HG03460 (cell line): ENCODE measurements around the gene SIRPG.
"Not testable (repeated sequence)": the region's sequence is repeated elsewhere in the genome, so short reads cannot be mapped to it uniquely, and the experiment has no call there.

Experiments used
- ATAC-seq: cut with Tn5 transposase; IDR thresholded peaks from one replicate; pipeline ENCODE4 v1.9.1; 2021; ENCODE audit not compliant: unreplicated experiment

The SIRPG gene

GRCh38 chr20:1636621-1637020, 21.0 kb downstream of the SIRPG start:
- ATAC-seq, result no peak

- ATAC-seq, result no peak
Measured at GRCh38 chr20:1635291-1635979, 22.1 kb downstream of the SIRPG start.

GRCh38 chr20:1633535-1633934, 24.0 kb downstream of the SIRPG start:
- no peak for ATAC-seq

- ATAC-seq, result no peak
Measured at GRCh38 chr20:1632178-1632577, 25.4 kb downstream of the SIRPG start.

GRCh38 chr20:1631309-1632151, 26.0 kb downstream of the SIRPG start:
- ATAC-seq, result no peak

GRCh38 chr20:1630186-1630585, 27.4 kb downstream of the SIRPG start:
- no peak for ATAC-seq

DNA sequence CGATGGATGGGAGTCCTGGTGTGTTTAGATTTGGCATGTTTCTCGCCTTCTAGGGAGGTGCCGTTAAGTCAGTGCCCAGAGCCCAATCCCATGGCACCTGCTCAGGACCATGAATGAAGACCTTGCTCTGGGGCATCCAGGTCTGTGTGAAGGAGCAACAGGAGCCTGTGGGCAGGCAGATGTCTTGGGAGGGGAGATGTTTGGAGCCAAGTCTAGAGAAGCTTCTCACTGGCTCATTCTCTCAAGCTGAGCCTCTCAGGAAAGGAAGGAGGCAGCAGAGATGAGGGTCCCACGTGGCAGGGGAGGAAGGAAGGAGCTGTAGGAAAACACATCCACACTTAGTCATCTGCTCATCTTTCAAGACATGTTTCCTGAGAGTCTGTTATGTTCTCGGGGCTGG, 28.3 kb downstream of the SIRPG start:
- ATAC-seq, result no peak

DNA sequence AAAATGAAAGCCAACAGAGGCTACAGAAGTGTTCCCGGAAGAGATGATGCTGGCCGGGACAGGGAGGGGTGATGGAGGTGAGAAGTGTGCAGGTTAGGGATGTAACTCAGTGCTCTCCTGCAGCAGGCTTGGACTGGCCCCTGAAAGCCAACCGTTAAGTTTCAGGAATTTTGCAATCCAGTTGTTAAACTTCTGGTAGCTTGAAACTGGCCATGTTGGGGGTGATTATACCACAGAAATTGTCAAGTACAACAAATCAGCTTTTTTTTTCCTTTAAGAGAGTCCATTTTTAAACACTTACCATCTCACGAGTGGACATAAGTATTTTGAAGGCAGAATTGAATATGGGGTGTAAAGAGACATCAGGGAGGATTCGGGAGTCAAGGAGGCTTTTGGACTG, 29.0 kb downstream of the SIRPG start:
- no peak for ATAC-seq

DNA sequence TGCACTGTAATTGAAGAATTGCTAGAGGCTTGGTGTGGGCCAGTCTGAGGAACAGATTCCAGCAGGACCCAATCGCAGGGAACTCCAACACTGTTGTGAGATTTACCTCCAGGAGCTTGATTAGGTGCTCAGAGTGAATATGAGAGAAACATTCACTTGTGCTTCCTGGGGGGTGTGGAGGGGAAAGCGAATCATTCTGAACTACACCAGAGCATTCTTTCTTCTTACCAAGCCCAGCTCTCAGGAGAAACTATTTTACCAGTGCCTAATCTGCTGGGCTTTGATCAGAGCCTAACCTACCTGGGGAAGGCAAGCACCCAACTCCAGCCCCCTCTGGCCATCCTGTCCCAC, 30.4 kb downstream of the SIRPG start:
- no peak for ATAC-seq

GRCh38 chr20:1626528-1627199, 30.9 kb downstream of the SIRPG start:
- no peak for ATAC-seq

DNA sequence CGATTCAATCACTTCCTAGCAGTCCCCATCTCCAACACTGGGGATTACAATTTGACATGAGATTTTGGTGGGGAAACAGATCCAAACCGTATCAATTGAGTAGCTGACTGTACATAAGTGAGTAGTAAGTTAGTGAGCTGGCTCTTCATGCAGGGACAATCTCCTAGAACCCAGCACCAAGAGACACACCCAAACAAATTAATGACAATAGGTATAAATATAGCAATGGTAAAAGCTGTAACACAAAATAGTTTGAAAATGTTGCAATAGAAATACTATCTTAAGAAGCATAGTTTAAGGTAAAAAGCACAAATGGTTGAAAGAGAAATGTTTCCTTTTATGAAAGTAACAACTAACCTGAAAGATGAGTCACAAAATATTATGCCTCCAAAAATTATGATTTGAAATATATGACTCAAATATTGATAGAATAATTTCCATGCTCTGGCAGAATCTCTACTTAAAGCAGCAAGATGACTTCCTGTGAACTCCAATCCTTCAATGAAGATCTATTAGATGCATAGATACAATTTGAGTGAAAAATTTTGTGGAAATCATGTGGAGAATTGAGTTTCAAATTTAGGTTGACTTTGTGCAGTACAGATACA, 32.4 kb downstream of the SIRPG start:
- ATAC-seq, result no peak

GRCh38 chr20:1623501-1624205, 33.9 kb downstream of the SIRPG start:
- ATAC-seq, result no peak

GRCh38 chr20:1622450-1622849, 35.1 kb downstream of the SIRPG start:
- ATAC-seq, result no peak

- no peak for ATAC-seq
Measured at GRCh38 chr20:1621316-1621715, 36.3 kb downstream of the SIRPG start.

GRCh38 chr20:1619861-1620444, 37.6 kb downstream of the SIRPG start, which contains the start of gene SIRPB1:
SIRPB1 (minus strand) TSS chr20:1620009; CDS start chr20:1619944, 65 bp downstream.
- ATAC-seq, result no peak

DNA sequence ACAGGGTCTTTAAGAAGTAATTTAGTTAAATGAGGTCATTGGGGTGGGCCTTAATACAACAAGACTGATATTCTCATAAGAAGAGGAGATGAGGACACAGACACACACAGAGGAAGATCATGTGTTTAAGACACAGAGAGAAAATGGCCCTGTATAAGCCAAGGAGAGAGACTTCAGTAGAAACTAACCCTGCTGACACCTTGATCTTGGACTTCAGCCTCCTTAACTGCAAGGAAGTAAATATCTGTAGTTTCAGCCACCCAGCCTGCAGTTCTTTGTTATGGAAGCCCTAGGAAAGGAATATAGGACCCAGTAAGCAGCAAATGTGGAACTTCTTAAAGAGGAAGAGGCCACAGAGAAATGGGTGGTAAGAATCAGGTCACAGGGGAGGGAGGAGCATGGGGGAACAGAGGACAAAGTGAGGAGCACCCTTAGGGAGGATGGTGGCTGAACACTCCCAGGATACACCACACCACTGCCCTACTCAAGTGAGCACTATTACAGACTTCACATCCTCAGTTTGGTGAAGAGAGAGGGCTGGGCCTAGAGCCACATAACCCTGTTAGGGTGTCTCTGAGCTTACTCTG, 38.5 kb downstream of the SIRPG start:
- ATAC-seq, result no peak

GRCh38 chr20:1618479-1618878, 39.1 kb downstream of the SIRPG start:
- no peak for ATAC-seq

GRCh38 chr20:1616858-1617434, 40.6 kb downstream of the SIRPG start:
- ATAC-seq, result no peak

DNA sequence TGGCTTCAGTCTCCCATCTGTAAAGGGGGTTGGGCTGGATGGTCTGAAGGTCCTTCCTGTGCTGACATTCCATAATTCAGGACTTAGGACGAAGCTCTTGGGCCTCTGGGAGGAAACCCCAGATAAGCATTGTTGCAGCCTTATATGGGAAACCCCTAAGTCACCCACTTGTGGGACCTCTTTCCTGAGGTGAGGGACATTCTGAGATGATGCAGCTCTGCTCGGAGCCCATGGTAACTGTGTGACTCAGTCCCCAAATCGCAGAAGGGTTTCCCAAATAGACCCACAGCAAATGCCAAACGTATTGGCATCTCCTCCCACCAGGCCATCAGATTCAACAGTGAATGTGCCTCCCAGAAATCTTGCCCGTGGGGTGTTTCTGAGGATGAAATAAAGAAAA, 47.2 kb downstream of the SIRPG start:
- ATAC-seq, result not testable (repeated sequence)
